ENCODE measurements around the gene ZKSCAN1. TPM values are rescaled to one million over a fixed set of nuclear protein-coding genes. Genes with fewer than 3 reads are reported as not detected.
A peak's percentile ranks its signal among the peaks of the same experiment; 100 is the strongest.

ZKSCAN1 gene
- total RNA-seq, 4 donors from 2014 or later = 18.3 to 38.3 (median 21.9) TPM

- DNase-seq = no peak
- intact Hi-C loops (cut with DNase I) = no loop called here
- no peaks in the 10 kb centered on the region for H3K27me3 ChIP-seq
- no peak overlapping the region for H3K27ac ChIP-seq
- peaks cover 4 to 19% (median 6%) of the 10 kb centered on the region in 3 donors for H3K4me1 ChIP-seq
- 54 to 62% methylated on average over 5 of the region's 5 CpGs for WGBS, 2 donors
- TF ChIP-seq POLR2A (IDR thresholded peaks at IDR 0.05) (no peak), CTCF (IDR thresholded peaks at IDR 0.05) (no peak)
- H3K9me3 ChIP-seq = no peaks in the 10 kb centered on the region
- no peak overlapping the region for H3K4me3 ChIP-seq
- peaks cover 12 to 100% (median 64%) of the 10 kb centered on the region in 3 donors for H3K36me3 ChIP-seq
These were observed 14.2 kb downstream of the ZKSCAN1 start for GRCh38 chr7:100029596-100029995.

GRCh38 chr7:100033526-100033925 lies 18.1 kb downstream of the ZKSCAN1 start:
- TF ChIP-seq CTCF (IDR thresholded peaks at IDR 0.05) = no peak
- TF ChIP-seq POLR2A (IDR thresholded peaks at IDR 0.05) = no peak
- Histone ChIP-seq H3K27me3 (no peaks in the 10 kb centered on the region), H3K4me3 (no peak overlapping the region), H3K9me3 (no peaks in the 10 kb centered on the region), H3K36me3 (peaks cover 12 to 100% (median 54%) of the 10 kb centered on the region in 3 donors), H3K27ac (no peak overlapping the region), H3K4me1 (peaks cover 0 to 10% (median 0%) of the 10 kb centered on the region in 3 donors)
- intact Hi-C loops (cut with DNase I) = no loop called here
- no peak for DNase-seq
- 84 to 95% methylated on average over 6 of the region's 6 CpGs for WGBS, 2 donors

- WGBS, 2 donors = 72 to 83% methylated on average over 8 of the region's 8 CpGs
- Histone ChIP-seq H3K27ac (no peak overlapping the region), H3K36me3 (peaks cover 12 to 88% (median 49%) of the 10 kb centered on the region in 3 donors), H3K27me3 (no peaks in the 10 kb centered on the region), H3K4me3 (no peak overlapping the region), H3K4me1 (peaks cover 0 to 10% (median 0%) of the 10 kb centered on the region in 3 donors), H3K9me3 (no peaks in the 10 kb centered on the region)
- DNase-seq = no peak
- intact Hi-C loops (cut with DNase I) = no loop called here
- TF ChIP-seq CTCF (IDR thresholded peaks at IDR 0.05) = no peak
- no peak for TF ChIP-seq POLR2A (IDR thresholded peaks at IDR 0.05)
These were observed 19.6 kb downstream of the ZKSCAN1 start for GRCh38 chr7:100034871-100035510.

DNA sequence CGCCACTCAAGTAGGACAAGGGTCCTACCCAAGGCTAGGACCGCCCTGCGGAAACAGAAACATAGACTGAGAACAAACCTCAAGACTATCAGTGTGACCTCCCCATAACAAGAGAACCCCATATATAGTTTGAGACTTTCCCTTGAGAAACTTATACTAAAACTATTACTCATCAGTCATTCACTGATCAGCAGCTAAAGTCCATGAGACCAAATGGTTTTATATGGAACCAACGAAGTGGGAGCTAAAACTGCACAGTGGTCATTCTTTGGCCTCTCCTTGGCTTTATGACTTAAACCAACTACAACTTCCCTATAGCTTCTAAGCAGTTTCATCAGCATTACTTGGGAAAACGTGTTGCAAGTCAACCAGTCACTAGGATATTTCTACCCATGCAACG lies 20.5 kb downstream of the ZKSCAN1 start:
- Histone ChIP-seq H3K36me3 (peaks cover 12 to 79% (median 40%) of the 10 kb centered on the region in 3 donors), H3K4me3 (no peak overlapping the region), H3K27ac (peak overlapping the region in 1 of 4 donors; percentile 14), H3K9me3 (no peaks in the 10 kb centered on the region), H3K27me3 (no peaks in the 10 kb centered on the region), H3K4me1 (peaks cover 0 to 10% (median 0%) of the 10 kb centered on the region in 3 donors)
- intact Hi-C loops (cut with DNase I) = no loop called here
- no peak for DNase-seq
- TF ChIP-seq POLR2A (IDR thresholded peaks at IDR 0.05) = no peak
- TF ChIP-seq CTCF (IDR thresholded peaks at IDR 0.05) = no peak
- 77 to 94% methylated on average over 6 of the region's 6 CpGs for WGBS, 2 donors

DNA sequence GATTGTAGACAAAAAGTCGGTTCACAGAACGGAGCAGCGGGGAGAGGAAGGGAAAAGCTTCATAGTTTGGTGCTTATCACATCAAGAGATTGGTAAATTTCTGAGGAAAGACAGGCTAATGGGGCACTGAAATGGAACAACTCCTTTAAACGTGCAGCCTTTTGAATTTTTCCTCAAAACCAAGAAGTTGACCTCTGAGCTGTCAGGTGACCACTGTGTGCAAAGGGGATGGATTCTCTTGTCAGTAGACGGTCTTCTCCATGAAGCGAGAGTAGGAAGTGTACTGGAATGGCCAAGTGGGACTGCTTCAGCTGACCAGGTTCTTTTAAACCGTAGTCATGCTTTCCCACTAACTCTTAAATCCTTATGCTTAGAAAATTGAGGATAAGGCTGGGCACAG lies 22.9 kb downstream of the ZKSCAN1 start:
- Histone ChIP-seq H3K4me3 (no peak overlapping the region), H3K9me3 (no peaks in the 10 kb centered on the region), H3K27ac (no peak overlapping the region), H3K4me1 (peaks cover 0 to 19% (median 0%) of the 10 kb centered on the region in 3 donors), H3K27me3 (no peaks in the 10 kb centered on the region), H3K36me3 (peaks cover 11 to 55% (median 19%) of the 10 kb centered on the region in 3 donors)
- intact Hi-C loops (cut with DNase I) = no loop called here
- no peak for DNase-seq
- 90 to 95% methylated on average over 7 of the region's 7 CpGs for WGBS, 2 donors
- TF ChIP-seq POLR2A (IDR thresholded peaks at IDR 0.05) (no peak), CTCF (IDR thresholded peaks at IDR 0.05) (no peak)

All from esophagus squamous epithelium (tissue), 5 donors.